C1 segment of cervical spinal cord (tissue), 14 donors: Measurements from ENCODE around the gene TSBP1.
A peak's percentile ranks its signal among the peaks of the same experiment; 100 is the strongest.
"Not testable (repeated sequence)": the region's sequence is repeated elsewhere in the genome, so short reads cannot be mapped to it uniquely, and the experiment has no call there.

Source experiments
- DNase-seq, 14 donors: peaks; one replicate each; lab custom pipeline; 2025; lab: John Stamatoyannopoulos, UW

TSBP1 gene

DNA sequence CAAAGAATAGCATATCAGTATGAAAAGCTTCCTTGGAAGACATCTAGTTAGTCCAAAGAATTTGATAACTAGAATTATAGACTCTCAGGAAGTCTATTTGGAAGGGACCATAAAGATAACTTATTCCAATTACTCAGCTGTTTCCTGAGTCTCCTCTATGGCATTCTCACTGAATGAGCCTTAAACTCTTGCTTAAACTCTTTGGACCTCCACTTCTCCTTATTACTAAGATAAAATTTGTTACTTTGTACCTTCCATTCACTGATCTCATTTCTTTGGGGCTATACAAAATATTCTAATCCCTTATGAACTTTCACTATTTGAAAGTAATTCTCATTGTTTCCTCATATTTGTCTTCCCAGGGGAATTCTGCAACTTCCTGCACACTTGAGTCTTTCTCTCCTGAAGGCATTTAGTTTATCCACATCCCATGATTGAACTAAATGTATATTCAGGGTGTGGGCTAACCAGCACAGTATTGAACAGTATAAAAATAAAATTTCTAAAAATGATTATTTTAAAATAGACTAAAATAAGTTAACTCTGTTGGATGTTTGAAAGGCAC lies 80.7 kb downstream of the TSBP1 start:
- no peak for DNase-seq

DNA sequence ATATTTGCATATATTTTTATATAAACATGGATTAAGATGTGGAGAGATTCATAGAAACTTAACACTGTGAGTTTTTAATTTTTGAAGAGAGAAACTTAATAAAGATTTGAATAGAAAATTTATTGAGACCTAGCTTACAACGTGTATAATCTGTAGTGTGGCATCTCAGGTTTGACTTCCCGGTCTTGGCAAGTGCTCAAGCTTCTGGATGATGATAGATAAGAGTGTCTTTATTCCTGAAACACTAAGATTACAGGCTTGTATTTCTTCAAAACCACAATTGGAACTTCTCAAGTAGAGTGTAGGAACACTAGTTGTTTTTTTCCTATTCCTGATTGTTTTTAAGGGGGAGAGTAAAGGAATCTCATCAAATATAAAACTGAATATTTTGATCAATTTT lies 83.3 kb downstream of the TSBP1 start:
- DNase-seq: no peak

DNA sequence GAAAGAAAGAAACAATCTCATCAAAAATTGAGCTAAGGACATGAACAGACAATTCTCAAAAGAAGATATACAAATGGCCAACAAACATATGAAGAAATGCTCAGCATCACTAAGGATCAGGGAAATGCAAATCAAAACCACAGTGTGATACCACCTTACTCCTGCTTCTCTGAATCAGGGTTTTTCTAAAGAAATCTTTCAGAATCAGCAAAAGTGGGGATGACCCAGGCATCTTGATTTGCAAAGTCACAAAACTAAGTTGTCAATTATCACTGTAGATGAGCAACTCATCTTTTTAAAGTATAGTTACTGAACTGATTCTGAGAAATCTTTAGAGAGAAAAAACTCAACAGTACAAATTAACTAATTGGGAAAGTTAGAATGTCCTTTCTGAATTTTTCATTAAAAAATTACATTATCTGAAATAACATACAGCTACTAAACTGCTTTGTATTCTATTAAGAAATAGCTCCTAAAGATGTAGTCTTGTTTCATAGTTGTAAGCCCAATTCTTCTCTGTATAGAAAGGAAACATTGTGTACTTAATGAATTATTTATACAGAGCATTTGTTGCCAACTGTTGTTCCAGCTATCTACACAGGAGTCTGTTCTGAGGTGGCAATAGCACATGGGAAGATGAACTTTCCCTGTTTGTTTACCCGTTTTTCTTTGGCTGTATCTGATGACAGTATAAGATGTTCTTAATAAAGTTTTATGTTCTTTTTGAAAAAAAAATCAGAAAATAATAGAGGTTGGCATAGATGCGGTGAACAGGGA lies 97.7 kb downstream of the TSBP1 start:
- DNase-seq: not testable (repeated sequence)

DNA sequence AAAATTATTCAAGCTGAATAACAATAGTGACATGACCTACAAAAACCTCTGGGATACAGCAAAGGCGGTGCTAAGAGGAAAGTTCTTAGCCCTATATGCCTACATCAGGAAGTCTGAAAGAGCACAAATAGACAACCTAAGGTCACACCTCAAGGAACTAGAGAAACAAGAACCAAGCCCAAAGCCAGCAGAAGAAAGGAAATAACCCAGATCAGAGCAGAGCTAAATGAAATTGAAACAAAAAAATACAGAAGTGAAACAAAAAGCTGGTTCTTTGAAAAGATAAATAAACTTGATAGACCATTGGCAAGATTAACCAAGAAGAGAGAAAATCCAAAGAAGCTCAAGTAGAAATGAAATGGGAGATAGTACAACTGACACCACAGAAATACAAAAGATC lies 100.3 kb downstream of the TSBP1 start:
- DNase-seq: no peak

DNA sequence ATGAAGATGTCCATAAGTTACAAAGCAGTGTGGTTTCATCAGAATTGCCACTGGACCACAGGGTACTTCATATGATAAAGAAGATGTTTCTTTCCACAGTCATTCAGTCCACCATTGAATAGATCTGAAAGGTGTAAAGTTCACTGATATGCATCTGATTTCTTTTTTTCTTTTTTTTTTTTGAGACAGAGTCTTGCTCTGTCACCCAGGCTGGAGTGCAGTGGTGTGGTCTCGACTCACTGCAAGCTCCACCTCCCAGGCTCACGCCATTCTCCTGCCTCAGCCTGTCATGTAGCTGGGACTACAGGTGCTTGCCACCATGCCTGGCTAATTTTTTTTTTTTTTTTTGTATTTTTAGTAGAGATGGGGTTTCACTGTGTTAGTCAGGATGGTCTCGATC lies 103.2 kb downstream of the TSBP1 start:
- DNase-seq: not testable (repeated sequence)

DNA sequence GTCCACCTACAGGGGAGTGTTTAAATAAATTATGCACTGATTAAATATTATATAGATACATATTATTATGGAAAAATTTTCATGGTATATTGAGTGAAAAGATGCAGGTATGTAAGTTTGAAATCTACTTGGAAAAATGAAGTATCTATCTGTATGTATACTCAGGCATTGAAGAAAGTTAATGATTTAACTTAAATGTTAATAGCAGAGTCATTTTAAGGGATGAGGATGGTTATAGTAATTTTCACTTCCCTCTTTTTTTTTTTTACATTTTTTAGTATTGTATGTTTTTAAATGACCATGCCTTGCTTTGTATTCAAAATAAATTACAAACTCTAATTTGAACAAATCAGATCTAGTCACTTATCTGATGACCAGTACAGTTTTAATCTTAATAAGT lies 104.7 kb downstream of the TSBP1 start:
- DNase-seq: no peak

DNA sequence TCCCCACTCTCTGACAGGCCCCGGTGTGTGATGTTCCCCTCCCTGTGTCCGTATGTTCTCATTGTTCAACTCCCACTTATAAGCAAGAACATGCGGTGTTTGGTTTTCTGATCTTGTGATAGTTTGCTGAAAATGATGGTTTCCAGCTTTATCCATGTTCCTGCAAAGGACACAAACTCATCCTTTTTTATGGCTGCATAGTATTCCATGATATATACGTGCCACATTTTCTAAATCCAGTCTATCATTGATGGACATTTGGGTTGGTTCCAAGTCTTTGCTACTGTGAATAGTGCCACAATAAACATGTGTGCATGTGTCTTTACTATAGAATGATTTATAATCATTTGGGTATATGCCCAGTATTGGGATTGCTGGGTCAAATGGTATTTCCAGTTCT lies 114.4 kb downstream of the TSBP1 start:
- DNase-seq: not testable (repeated sequence)

DNA sequence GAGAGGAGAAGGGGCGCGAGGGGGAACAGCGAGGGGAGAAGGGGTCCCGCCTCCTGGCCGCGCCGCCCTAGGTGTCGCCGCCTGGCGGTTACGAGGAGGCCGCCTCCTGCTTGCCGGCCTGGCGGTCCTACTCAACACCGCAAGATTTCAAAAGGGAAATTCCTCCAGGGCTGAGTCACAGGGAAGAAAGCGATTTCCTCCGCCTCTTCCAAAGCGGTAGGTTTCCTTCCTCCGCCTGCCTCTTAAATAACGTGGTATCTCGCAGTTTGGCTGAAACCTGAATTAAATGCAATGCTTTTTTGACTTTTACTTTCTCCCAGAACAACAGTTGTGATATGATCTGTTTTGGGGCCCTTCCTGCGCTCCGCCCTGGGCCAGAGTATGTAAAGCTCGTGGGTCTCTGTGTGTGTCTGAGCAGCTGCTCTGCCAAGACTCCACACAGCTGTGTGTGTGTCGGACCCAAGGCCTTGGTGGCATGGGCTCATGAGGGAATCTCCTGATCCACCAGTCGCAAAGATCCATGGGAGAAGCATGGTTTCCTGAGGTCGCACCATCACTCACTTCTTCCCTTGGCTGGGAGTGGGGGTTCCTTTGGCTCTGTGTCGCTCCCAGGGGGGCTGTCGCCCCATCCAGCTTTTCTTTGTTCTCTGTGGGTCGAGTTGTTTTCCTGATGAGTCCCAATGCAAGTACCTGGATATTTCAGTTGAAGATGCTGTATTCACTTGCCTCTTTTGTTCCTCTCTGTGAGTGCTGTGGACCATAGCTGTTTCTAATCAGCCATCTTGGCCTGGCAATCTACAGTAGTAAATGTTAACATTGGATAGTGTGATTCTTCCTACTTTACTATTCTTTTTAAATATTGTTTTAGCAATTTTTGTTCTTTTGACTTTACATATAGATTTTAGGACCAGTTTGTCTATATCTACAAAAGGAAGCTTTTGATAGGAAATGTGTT lies 116.2 kb downstream of the TSBP1 start:
- peak in 12 of 14 donors; percentile 6 to 73 (median 26) for DNase-seq

DNA sequence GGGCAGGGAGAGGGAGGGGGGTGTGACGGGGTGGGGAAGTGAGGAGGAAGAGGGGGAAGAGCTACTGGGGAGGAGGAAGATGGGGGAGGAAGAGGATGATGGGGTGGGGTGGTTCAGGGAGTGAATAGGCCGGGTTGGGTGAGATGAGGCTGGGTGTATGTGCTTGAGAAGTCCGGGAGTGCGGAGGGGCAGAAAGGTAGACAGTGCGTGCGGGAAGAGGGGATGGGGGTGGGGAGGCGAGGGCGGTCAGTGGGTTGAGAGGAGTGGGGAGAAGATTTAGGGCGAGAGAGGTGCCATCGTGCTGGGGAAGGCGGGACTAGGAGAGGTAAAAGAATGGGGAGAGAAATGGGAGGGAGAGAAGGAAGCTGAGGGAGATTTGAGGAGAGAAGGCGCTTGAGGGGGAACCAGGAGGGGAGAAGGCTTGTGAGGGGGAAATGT lies 116.9 kb downstream of the TSBP1 start:
- DNase-seq: peak in 4 of 14 donors; percentile 15 to 32 (median 18)

DNA sequence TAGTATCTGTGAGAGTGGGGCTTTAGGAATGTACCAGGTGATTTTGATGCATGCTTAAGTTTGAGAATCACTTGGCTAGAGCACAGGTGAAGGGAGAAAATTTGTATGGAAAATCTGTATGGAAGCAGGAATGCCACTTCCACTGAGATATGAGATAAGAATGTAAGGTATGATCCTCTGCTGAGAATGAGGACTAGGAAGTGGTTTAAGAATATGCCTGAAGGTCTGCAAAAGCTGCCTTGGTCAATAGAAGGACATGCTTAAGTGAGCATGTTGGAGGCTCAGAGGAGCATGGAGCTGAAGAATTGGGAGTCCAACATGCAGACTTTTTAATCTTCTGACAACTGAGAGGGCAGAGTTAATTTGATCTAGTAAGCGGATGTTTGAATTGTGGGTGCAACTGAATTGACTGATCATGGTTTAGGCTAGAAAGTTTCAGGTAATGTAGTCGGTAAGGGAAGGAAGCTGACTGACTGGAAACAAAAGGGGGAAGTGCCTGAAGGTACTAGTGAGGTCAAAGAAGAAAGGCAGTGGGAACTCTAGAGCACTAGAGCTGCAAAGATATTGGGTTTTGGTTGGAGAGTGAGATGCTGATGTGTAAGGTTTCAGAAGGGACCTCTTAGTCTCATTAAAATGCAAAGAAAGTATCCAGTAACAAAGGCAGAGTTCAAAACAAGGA lies 119.2 kb downstream of the TSBP1 start:
- DNase-seq: no peak

DNA sequence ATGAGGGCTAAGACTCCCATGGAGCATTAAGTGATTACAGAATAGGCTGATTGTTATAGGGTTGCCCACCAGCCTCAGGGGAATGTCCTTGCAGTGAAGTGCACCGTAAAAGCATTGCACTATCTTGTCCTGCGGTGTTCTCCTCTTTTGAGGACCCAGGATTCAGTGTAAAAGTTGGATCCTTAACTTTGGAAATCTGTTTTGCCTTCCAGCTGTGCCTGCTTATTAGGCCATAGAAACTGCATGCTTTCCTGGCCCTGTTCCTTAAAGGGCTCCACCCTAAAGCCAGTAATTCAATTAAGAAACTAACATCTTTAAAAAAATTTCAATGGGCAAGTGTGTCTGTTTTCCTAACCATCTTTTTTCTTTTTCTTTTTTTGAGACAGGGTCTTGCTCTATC lies 122.4 kb downstream of the TSBP1 start:
- no peak for DNase-seq

DNA sequence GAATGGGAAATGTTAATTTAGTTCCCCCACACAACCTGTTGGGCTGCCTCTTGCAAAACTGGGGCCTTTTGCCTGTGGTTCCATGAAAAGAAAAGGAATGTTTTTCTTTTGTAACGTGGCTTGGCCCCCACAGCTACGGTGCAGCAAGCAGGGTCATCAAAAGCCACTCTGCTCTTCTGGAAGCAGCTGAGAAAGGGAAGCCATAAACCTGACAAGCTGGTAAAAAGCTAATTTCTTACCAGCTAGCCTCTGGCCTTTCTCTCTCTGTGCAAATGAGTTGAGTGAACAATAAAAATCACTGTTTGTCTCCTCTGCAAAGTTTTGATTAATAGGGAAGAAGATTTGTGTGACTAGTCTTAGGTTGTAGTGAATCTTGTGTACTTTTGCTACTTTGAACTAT lies 124.3 kb downstream of the TSBP1 start:
- no peak for DNase-seq

DNA sequence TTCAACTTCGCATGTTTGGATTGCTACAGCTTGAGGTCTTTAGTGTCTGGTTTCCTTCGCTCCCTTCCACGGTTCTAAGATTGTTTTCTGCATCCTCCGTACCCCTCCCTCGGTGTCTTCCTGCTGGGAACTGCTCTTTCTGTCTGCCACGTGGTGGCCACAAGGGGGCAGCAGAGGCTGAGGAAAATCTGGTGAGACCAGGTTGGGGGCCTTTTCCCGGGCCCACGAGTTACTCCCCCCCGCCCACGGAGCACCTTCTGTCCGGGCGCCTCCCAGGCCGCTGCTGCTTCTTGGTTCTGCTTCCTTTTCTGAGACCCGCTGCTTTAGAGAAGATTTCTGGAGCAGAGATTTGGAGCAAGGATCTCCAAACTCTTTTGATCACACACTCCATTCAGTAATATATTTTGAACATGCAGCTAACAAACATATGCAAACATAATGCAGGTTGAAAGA lies 126.7 kb downstream of the TSBP1 start:
- peak in 13 of 14 donors; percentile 13 to 81 (median 63) for DNase-seq

DNA sequence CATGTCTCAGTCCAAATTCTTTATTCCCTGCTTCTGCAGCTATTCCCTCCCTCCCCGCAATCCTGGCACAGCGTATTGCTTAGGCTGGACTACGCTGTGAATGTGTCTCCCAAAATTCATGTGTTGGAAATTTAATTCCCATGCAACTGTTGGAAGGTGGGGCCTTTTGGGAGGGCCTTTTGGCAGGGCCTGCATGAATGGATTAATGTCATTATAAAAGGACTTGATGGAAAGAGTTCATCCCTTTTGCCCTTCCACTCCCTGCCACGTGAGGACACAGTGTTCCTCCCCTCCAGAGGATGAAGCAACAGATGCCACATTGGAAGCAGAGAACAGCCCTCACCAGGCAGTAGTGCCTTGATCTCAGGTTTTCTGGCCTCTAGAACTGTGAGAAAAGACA lies 127.4 kb downstream of the TSBP1 start:
- DNase-seq: no peak
